ENCODE data around the gene STAP1. TPM values are rescaled to one million over a fixed set of nuclear protein-coding genes. Genes with fewer than 3 reads are reported as not detected.

STAP1 gene
- total RNA-seq, 1 donor from 2014 or later, result not detected

DNA sequence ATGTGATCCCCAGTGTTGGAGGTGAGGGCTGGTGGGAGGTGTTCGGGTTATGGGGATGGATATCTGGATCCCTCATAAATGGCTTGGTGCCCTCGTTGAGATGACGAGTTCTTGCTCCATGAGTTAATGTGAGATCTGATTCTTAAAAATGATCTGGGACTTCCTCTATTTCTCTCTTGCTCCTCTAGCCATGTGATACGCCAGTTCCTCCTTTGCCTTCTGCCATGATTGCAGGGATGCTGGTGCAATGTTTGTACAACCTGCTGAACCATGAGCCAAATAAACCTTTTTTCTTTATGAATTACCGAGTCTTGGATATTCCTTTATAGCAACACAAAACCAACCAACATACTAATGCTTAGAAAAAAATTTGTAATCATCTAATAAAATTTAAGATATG is 56.6 kb downstream of the STAP1 start:
- DNase-seq (ENCODE audit: low spot score in 2 of 2), result no peak
- no peaks in the 10 kb centered on the region for H3K27me3 ChIP-seq
- H3K27ac ChIP-seq, result no peak overlapping the region
- H3K9me3 ChIP-seq, result no peaks in the 10 kb centered on the region
- H3K4me3 ChIP-seq, result no peak overlapping the region
- intact Hi-C loops (cut with DNase I), result no loop called here
- TF ChIP-seq, protein P1, sequence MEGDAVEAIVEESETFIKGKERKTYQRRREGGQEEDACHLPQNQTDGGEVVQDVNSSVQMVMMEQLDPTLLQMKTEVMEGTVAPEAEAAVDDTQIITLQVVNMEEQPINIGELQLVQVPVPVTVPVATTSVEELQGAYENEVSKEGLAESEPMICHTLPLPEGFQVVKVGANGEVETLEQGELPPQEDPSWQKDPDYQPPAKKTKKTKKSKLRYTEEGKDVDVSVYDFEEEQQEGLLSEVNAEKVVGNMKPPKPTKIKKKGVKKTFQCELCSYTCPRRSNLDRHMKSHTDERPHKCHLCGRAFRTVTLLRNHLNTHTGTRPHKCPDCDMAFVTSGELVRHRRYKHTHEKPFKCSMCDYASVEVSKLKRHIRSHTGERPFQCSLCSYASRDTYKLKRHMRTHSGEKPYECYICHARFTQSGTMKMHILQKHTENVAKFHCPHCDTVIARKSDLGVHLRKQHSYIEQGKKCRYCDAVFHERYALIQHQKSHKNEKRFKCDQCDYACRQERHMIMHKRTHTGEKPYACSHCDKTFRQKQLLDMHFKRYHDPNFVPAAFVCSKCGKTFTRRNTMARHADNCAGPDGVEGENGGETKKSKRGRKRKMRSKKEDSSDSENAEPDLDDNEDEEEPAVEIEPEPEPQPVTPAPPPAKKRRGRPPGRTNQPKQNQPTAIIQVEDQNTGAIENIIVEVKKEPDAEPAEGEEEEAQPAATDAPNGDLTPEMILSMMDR (IDR thresholded peaks at IDR 0.05), result no peak
- peaks cover 10 to 30% of the 10 kb centered on the region in 2 donors for H3K36me3 ChIP-seq
- H3K4me1 ChIP-seq, result no peaks in the 10 kb centered on the region

DNA sequence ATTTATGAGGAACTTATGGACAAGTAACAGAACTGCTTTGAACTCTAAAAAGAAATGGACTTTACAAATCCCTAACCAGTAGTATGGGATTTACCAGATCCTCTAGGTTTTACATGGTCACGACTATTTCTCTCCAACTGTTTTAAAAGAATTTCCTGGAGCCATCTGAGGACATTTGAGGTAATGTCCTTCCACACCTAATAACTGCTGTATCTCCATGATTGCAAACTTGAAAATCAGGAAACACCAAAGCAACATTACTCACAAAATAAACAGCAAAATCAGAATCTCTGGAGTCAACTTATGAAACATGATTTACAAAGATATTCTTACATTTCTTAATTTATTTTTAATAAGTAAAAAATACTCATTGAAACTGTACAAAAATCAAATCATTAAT is 58.0 kb downstream of the STAP1 start:
- H3K4me3 ChIP-seq, result no peak overlapping the region
- no peaks in the 10 kb centered on the region for H3K27me3 ChIP-seq
- intact Hi-C loops (cut with DNase I), result no loop called here
- no peak overlapping the region for H3K27ac ChIP-seq
- TF ChIP-seq, protein P1 (IDR thresholded peaks at IDR 0.05), result no peak
- H3K4me1 ChIP-seq, result no peaks in the 10 kb centered on the region
- peaks cover 20 to 44% of the 10 kb centered on the region in 2 donors for H3K36me3 ChIP-seq
- DNase-seq (ENCODE audit: low spot score in 2 of 2), result no peak
- H3K9me3 ChIP-seq, result no peaks in the 10 kb centered on the region

DNA sequence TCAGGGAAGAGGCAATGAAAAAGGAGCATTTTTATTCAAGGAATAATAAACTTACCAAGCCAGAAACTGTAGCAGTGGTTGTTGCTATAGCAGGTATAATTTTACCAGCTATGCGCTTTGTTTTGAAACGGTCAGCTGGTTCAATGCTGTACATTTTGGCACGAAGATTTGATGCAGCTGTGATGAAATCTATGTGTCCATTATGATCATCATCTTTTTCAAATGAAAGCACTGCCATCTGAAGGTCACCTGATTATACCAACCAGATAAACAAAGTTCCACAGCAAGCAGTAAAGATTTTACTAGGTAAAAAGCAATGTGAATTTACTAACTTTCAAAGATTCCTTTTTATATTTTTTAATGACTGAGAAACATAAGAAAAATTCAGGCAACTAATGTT is 66.4 kb downstream of the STAP1 start:
- TF ChIP-seq, protein P1 (IDR thresholded peaks at IDR 0.05), result no peak
- intact Hi-C loops (cut with DNase I), result no loop called here
- DNase-seq (ENCODE audit: low spot score in 2 of 2), result no peak
- H3K4me3 ChIP-seq, result no peak overlapping the region
- peaks cover 31 to 67% of the 10 kb centered on the region in 2 donors for H3K36me3 ChIP-seq
- no peaks in the 10 kb centered on the region for H3K4me1 ChIP-seq
- no peaks in the 10 kb centered on the region for H3K9me3 ChIP-seq
- no peak overlapping the region for H3K27ac ChIP-seq
- H3K27me3 ChIP-seq, result no peaks in the 10 kb centered on the region

DNA sequence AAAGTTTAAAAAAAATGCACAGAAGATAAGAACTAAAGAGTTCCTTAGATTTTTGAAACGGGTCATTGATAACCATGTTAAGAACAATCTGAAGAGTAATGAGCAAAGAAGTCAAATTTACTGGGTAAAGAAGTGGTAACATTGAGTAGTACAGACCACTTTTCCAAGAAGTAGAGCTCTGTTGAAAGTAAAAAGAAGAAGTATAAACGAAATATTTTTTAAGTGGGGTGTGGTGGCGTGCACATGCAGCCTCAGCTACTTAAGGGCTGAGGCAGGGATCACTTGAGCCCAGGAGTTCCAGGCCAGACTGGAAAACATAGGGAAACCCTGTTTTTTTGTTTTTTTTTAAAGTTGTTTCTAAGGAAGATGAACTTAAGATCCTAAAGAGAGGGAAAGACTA is 74.0 kb downstream of the STAP1 start:
- intact Hi-C loops (cut with DNase I), result no loop called here
- TF ChIP-seq, protein P1 (IDR thresholded peaks at IDR 0.05), result no peak
- no peak for DNase-seq (ENCODE audit: low spot score in 2 of 2)
- Histone ChIP-seq H3K4me1 (no peaks in the 10 kb centered on the region), H3K27me3 (no peaks in the 10 kb centered on the region), H3K4me3 (no peak overlapping the region), H3K9me3 (no peaks in the 10 kb centered on the region), H3K27ac (no peak overlapping the region), H3K36me3 (peaks cover 13 to 53% of the 10 kb centered on the region in 2 donors)

DNA sequence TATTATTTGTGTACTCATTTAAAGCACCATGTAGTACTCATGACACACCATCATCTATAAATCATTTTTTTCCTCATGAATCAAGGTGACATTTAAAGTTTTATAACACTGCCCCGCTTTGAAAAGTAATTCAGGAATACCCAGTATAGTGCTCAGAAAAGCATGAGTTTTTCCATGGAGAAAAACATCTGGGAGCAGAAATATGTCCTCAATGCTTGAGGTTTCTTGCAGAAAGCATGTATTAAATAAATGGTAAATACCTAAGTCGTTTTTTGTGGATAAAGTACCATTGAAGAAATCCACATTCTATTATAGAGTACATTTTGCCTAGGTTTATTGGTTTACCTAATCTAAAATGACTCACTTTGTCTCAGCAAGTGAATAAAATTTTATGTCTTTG is 76.2 kb downstream of the STAP1 start:
- intact Hi-C loops (cut with DNase I), result no loop called here
- H3K9me3 ChIP-seq, result no peaks in the 10 kb centered on the region

More for the DNA sequence above, 76.2 kb downstream of the STAP1 start:
- H3K27ac ChIP-seq, result no peak overlapping the region
- H3K36me3 ChIP-seq, result peaks cover 24 to 51% of the 10 kb centered on the region in 2 donors
- H3K4me3 ChIP-seq, result no peak overlapping the region
- TF ChIP-seq, protein P1 (IDR thresholded peaks at IDR 0.05), result no peak
- no peaks in the 10 kb centered on the region for H3K4me1 ChIP-seq
- no peak for DNase-seq (ENCODE audit: low spot score in 2 of 2)
- no peaks in the 10 kb centered on the region for H3K27me3 ChIP-seq
